Osteocyte (in vitro differentiated cells): Measurements from ENCODE around the gene AK9. TPM values are rescaled to one million over a fixed set of nuclear protein-coding genes. Genes with fewer than 3 reads are reported as not detected.

Source experiments
- DNase-seq: peaks from one replicate; pipeline ENCODE4 v3.0.0; 2021; ENCODE audit warnings: mixed read lengths; ENCODE audit not compliant: unreplicated experiment; ENCODE audit errors: extremely low spot score
- H3K27ac Mint-ChIP-seq: one replicate; pipeline ENCODE4 v1.8.0; 2021; ENCODE audit warnings: mild to moderate bottlenecking, mixed read lengths; ENCODE audit not compliant: unreplicated experiment
- H3K27me3 Mint-ChIP-seq: one replicate; pipeline ENCODE4 v1.8.0; 2021; ENCODE audit warnings: mixed read lengths; ENCODE audit not compliant: unreplicated experiment
- H3K36me3 Mint-ChIP-seq: one replicate; pipeline ENCODE4 v1.8.0; 2021; ENCODE audit warnings: mixed read lengths; ENCODE audit not compliant: unreplicated experiment
- H3K4me1 Mint-ChIP-seq: one replicate; pipeline ENCODE4 v1.8.0; 2021; ENCODE audit warnings: mixed read lengths; ENCODE audit not compliant: unreplicated experiment
- H3K4me3 Mint-ChIP-seq: one replicate; pipeline ENCODE4 v1.8.0; 2021; ENCODE audit warnings: mild to moderate bottlenecking, moderate library complexity, mixed read lengths; ENCODE audit not compliant: unreplicated experiment
- H3K9me3 Mint-ChIP-seq: one replicate; pipeline ENCODE4 v1.8.0; 2021; ENCODE audit warnings: mixed read lengths; ENCODE audit not compliant: unreplicated experiment
- CTCF ChIP-seq: fragments of 200-600 bp; sonication (generic); IDR thresholded peaks from 2 replicates; pipeline ENCODE4 v1.5.0; 2021; ENCODE audit warnings: antibody characterized with exemption, mild to moderate bottlenecking, moderate library complexity
- total RNA-seq: library from RNA; stranded (reverse); gene quantifications from 2 replicates; pipeline ENCODE4 v1.2.1, GENCODE V29; 2021

AK9 gene
- total RNA-seq, 1 donor from 2014 or later = 5.3 TPM

- H3K9me3 Mint-ChIP-seq = no peaks in the 10 kb centered on the region
- DNase-seq = no peak
- H3K36me3 Mint-ChIP-seq = peaks cover 14% of the 10 kb centered on the region
- H3K27me3 Mint-ChIP-seq = no peaks in the 10 kb centered on the region
- peaks cover 9% of the 10 kb centered on the region for H3K4me1 Mint-ChIP-seq
- TF ChIP-seq CTCF = no peak
- H3K27ac Mint-ChIP-seq = no peak overlapping the region
- no peak overlapping the region for H3K4me3 Mint-ChIP-seq
These were observed 230.7 kb downstream of the AK9 start for GRCh38 chr6:109460161-109460829.

- Mint-ChIP-seq H3K27me3 (no peaks in the 10 kb centered on the region), H3K36me3 (peaks cover 12% of the 10 kb centered on the region), H3K4me3 (no peak overlapping the region), H3K4me1 (peaks cover 16% of the 10 kb centered on the region), H3K27ac (no peak overlapping the region), H3K9me3 (no peaks in the 10 kb centered on the region)
- DNase-seq = no peak
- TF ChIP-seq CTCF = no peak
These were observed 232.0 kb downstream of the AK9 start for GRCh38 chr6:109458774-109459531.

GRCh38 chr6:109457562-109457996, 233.4 kb downstream of the AK9 start:
- Mint-ChIP-seq H3K27me3 (no peaks in the 10 kb centered on the region), H3K4me3 (peak overlapping the region; percentile 7), H3K4me1 (peaks cover 20% of the 10 kb centered on the region), H3K36me3 (peaks cover 10% of the 10 kb centered on the region), H3K27ac (peak overlapping the region; percentile 24), H3K9me3 (no peaks in the 10 kb centered on the region)
- TF ChIP-seq CTCF = no peak
- DNase-seq = no peak

GRCh38 chr6:109456710-109457561, 234.1 kb downstream of the AK9 start:
- H3K9me3 Mint-ChIP-seq = no peaks in the 10 kb centered on the region
- no peaks in the 10 kb centered on the region for H3K27me3 Mint-ChIP-seq
- no peak for TF ChIP-seq CTCF
- peaks cover 4% of the 10 kb centered on the region for H3K36me3 Mint-ChIP-seq
- H3K27ac Mint-ChIP-seq = peak overlapping the region; percentile 24
- H3K4me1 Mint-ChIP-seq = peaks cover 20% of the 10 kb centered on the region
- peak overlapping the region; percentile 69 for H3K4me3 Mint-ChIP-seq
- DNase-seq = no peak
